ENCODE measurements around the gene OSGEP.

- TF ChIP-seq CTCF (conservative IDR thresholded peaks at IDR 0.05; ENCODE audit: low read depth, low read length) (no peak), EZH2 (IDR thresholded peaks at IDR 0.05; ENCODE audit: low read length, unreplicated experiment) (no peak)
Measured at GRCh38 chr14:20499881-20500280, 45.3 kb upstream of the OSGEP start.
